Esophagus muscularis mucosa (tissue), 4 donors: ENCODE data around the gene CLN5. TPM values are rescaled to one million over a fixed set of nuclear protein-coding genes. Genes with fewer than 3 reads are reported as not detected.

ENCODE experiments used
- DNase-seq: peaks from one replicate; pipeline ENCODE4 v3.0.0-alpha.2; 2017; ENCODE audit errors: extremely low spot score
- H3K27ac ChIP-seq, 4 donors: fragments of 200-600 bp; sonication (generic); replicated peaks in 1 of 4; 1 replicate in 3 of 4; 2 replicates in 1 of 4; pipeline ENCODE4 v1.5.1; 2016 to 2019; ENCODE audit warnings: mild to moderate bottlenecking in 1 of 4
- H3K27me3 ChIP-seq, 4 donors: fragments of 200-600 bp; sonication (generic); one replicate each; pipeline versions ENCODE4 v1.5.1 to v1.6.0; 2016 to 2019
- H3K36me3 ChIP-seq, 4 donors: fragments of 200-600 bp; sonication (generic); one replicate each; pipeline ENCODE4 v1.5.1; 2016 to 2019
- H3K4me1 ChIP-seq, 4 donors: fragments of 200-600 bp; sonication (generic); one replicate each; pipeline ENCODE4 v1.5.1; 2016 to 2019
- H3K4me3 ChIP-seq, 4 donors: fragments of 200-600 bp; sonication (generic); 1 replicate in 2 of 4; 2 replicates in 2 of 4; pipeline ENCODE4 v1.5.1; 2016 to 2019; ENCODE audit warnings: mild to moderate bottlenecking in 4 of 4, moderate library complexity in 1 of 4
- H3K9me3 ChIP-seq, 4 donors: fragments of 200-600 bp; sonication (generic); 1 replicate in 3 of 4; 2 replicates in 1 of 4; pipeline ENCODE4 v1.5.1; 2016 to 2019
- EP300 ChIP-seq: sonication (generic); formaldehyde crosslinking; IDR thresholded peaks from one replicate; pipeline ENCODE4 v1.6.1; 2017; ENCODE audit warnings: antibody characterized with exemption
- POLR2A ChIP-seq: fragments of 450-650 bp; IDR thresholded peaks from one replicate; pipeline ENCODE4 v1.6.1; 2017; ENCODE audit warnings: antibody characterized with exemption, moderate library complexity, mild to moderate bottlenecking, low read depth
- POLR2AphosphoS5 ChIP-seq, 2 donors: sonication (generic); formaldehyde crosslinking; IDR thresholded peaks; one replicate each; pipeline ENCODE4 v1.6.1; 2017; ENCODE audit warnings: antibody characterized with exemption in 2 of 2
- WGBS: methylation state at CpG from one replicate; pipeline ENCODE4 v1.1.5; 2018; 5-methylcytosine and 5-hydroxymethylcytosine counted together
- intact Hi-C: fragments of 100-400 bp; cut with DNase I; formaldehyde crosslinking; loops from one replicate; pipeline ENCODE4 v1.15.1; 2023
- total RNA-seq, 4 donors: library from RNA; depleted of rRNA; stranded (reverse); fragments of >200 nt; gene quantifications; one replicate each; pipeline versions ENCODE4 v1.1.0 to v1.2.1, GENCODE V29; 2016
- TF ChIP-seq, protein P1 (sequence below), 3 experiments: fragments of 200-600 bp in 2 of 3; fragments of 450-650 bp in 1 of 3; sonication (generic) in 2 of 3; IDR thresholded peaks; one replicate each; pipeline ENCODE4 v1.5.1; 2017 to 2019; ENCODE audit warnings: antibody characterized with exemption in 3 of 3, mild to moderate bottlenecking in 2 of 3, moderate library complexity in 1 of 3

Gene CLN5
- total RNA-seq, 4 donors from 2014 or later: 17.6 to 26.2 (median 19.8) TPM

DNA sequence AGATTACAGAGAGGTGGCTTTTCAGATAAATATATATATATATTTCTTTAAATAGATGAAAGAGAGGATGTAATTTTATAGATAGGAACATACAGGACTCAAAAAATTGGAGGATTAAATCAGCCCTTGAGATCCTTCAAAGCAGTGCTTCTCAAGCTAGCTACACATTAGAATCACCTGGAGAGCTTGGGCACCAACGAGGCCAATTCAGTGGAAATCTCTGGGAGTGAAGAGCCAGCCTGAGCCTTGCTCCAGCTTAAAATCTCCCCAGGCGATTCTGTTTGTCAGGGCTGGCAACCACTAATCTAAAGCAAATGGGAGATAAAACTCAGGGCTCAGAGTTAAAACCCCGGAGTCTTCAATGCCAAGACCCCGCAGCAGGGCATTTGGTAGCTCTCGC, 15.0 kb upstream of the CLN5 start:
- intact Hi-C loops: loop anchor here (10.0 kb wide), 1 partner anchor 1282 kb away; no protein-coding TSS in a partner anchor
- 82% methylated on average over 5 of the region's 5 CpGs for WGBS

DNA sequence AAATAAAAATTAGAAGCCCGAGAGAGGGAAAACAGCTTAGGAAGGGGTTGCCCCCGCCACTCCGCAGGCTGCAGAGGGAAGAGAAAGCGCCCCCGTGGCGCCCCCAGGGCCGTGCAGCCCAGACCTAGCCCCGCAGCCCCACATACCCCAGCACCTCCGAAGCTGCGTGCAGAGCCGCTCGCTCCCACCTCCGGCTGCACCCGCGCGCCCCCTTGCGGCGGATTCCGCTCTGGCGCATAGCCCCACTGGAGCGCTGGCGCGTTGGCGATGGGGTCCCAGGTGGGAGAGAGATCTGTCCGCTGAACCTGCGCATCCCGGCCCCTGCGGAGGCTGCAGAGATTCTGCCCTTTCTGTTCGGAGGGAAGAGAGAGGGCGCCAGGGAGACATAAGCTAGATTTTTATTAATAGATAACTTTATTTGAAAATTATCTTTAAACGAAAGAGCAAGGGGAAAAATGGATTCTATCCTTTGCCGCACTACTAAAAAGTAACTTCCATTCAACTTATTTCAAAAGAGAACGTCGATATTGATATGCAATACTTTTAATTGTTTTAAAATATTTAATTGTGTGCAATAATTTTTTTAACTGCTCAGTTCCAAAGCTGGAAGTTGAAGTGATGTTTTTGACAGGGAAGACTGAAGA, 11.7 kb upstream of the CLN5 start:
- no peak overlapping the region for H3K27ac ChIP-seq
- no peaks in the 10 kb centered on the region for H3K9me3 ChIP-seq
- peak overlapping the region; percentile 32 to 50 (median 36) for H3K4me3 ChIP-seq
- peaks cover 10 to 22% (median 14%) of the 10 kb centered on the region in 4 donors for H3K4me1 ChIP-seq
- intact Hi-C loops: loop anchor here (5.0 kb wide), 1 partner anchor 1108 kb away; no protein-coding TSS in a partner anchor
- peak in 1 of 2 donors; percentile 42 for TF ChIP-seq POLR2AphosphoS5 (IDR thresholded peaks at IDR 0.05)
- TF ChIP-seq, protein P1, sequence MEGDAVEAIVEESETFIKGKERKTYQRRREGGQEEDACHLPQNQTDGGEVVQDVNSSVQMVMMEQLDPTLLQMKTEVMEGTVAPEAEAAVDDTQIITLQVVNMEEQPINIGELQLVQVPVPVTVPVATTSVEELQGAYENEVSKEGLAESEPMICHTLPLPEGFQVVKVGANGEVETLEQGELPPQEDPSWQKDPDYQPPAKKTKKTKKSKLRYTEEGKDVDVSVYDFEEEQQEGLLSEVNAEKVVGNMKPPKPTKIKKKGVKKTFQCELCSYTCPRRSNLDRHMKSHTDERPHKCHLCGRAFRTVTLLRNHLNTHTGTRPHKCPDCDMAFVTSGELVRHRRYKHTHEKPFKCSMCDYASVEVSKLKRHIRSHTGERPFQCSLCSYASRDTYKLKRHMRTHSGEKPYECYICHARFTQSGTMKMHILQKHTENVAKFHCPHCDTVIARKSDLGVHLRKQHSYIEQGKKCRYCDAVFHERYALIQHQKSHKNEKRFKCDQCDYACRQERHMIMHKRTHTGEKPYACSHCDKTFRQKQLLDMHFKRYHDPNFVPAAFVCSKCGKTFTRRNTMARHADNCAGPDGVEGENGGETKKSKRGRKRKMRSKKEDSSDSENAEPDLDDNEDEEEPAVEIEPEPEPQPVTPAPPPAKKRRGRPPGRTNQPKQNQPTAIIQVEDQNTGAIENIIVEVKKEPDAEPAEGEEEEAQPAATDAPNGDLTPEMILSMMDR (IDR thresholded peaks at IDR 0.05): peak; percentile 77 to 99 (median 91)
- TF ChIP-seq POLR2A: no peak
- no peak for TF ChIP-seq EP300
- no peak for DNase-seq
- no peaks in the 10 kb centered on the region for H3K27me3 ChIP-seq
- 6% methylated on average over 34 of the region's 34 CpGs for WGBS
- H3K36me3 ChIP-seq: no peaks in the 10 kb centered on the region

More for the DNA sequence above, 15.0 kb upstream of the CLN5 start:
- Histone ChIP-seq H3K36me3 (no peaks in the 10 kb centered on the region), H3K27ac (no peak overlapping the region), H3K9me3 (no peaks in the 10 kb centered on the region), H3K4me3 (no peak overlapping the region), H3K4me1 (peaks cover 10 to 22% (median 14%) of the 10 kb centered on the region in 4 donors), H3K27me3 (no peaks in the 10 kb centered on the region)
- DNase-seq: no peak
- TF ChIP-seq POLR2A (no peak), EP300 (no peak), POLR2AphosphoS5 (IDR thresholded peaks at IDR 0.05) (no peak)
- TF ChIP-seq, protein P1 (IDR thresholded peaks at IDR 0.05): no peak

DNA sequence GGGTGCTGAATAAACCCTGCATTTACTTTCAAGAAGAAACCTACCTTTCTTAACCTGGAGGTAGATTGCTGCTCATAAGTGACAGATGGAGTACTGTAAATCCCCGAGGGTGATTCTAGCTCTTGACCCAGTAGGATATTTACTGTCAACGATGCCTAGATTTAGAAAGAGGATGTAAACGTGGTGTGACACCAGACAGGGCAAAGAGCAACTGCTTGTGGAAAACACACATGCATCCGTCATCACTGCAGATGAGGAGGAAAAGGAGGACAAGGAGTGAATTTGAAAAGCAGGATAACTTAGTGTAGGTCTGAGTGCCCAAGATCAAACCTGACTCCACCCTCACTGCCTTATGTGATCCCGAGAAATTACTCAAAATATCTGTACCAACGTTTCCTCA, 9.8 kb upstream of the CLN5 start:
- Histone ChIP-seq H3K4me3 (no peak overlapping the region), H3K27ac (no peak overlapping the region), H3K36me3 (no peaks in the 10 kb centered on the region), H3K4me1 (peaks cover 10 to 11% (median 11%) of the 10 kb centered on the region in 4 donors), H3K27me3 (no peaks in the 10 kb centered on the region), H3K9me3 (no peaks in the 10 kb centered on the region)
- DNase-seq: peak; percentile 21
- TF ChIP-seq POLR2A (no peak), POLR2AphosphoS5 (IDR thresholded peaks at IDR 0.05) (no peak)
- WGBS: 67% methylated on average over 6 of the region's 6 CpGs
- intact Hi-C loops: loop anchor here (5.0 kb wide), 1 partner anchor 1110 kb away; no protein-coding TSS in a partner anchor

DNA sequence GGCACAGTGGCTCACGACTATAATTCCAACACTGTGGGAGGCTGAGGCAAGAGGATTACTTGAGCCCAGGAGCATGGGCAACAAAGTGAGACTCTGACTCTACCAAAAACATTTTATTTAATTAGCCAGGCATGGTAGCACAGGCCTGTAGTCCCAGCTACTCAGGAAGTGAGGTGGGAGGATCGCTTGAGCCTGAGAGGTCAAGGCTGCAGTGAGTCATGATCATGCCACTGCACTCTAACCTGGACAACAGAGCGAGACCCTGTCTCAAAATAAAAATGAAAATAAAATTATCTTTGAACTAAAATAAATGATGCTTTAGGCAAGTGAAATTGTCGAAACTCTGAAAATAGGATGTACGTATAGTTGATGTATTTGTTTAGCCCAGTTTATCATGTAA, 8.2 kb upstream of the CLN5 start:
- no peak for TF ChIP-seq POLR2AphosphoS5 (IDR thresholded peaks at IDR 0.05)
- TF ChIP-seq, protein P1 (IDR thresholded peaks at IDR 0.05): no peak

DNA sequence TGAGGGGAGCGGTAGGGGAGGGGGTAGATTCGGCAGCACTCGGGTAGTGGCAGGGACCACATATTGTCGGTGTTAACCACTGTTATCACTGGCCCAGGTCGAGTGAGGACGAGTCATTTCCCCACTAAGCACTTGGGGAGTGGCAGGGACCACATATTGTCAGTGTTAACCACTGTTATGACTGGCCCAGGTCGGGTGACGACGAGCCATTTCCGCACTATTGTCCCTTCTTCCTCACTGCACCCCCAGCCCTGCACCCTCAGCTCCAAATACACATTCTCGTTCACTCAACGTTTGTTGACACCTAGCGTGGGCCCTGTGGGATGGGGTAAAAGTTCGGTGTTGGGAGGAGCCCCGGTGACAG, 467 bp upstream of the CLN5 start:
- intact Hi-C loops: loop anchor here (5.0 kb wide), 1 partner anchor 36 kb away; the partner anchor contains the start of gene FBXL3
- peak overlapping the region; percentile 62 to 96 (median 94) for H3K4me3 ChIP-seq

More for the DNA sequence above, 8.2 kb upstream of the CLN5 start:
- peaks cover 10 to 11% (median 11%) of the 10 kb centered on the region in 4 donors for H3K4me1 ChIP-seq
- 90% methylated on average over 5 of the region's 5 CpGs for WGBS
- no peaks in the 10 kb centered on the region for H3K36me3 ChIP-seq
- DNase-seq: no peak
- H3K27ac ChIP-seq: no peak overlapping the region
- intact Hi-C loops: loop anchor here (5.0 kb wide), 1 partner anchor 1111 kb away; no protein-coding TSS in a partner anchor
- no peaks in the 10 kb centered on the region for H3K9me3 ChIP-seq
- H3K4me3 ChIP-seq: no peak overlapping the region
- no peaks in the 10 kb centered on the region for H3K27me3 ChIP-seq

More for the DNA sequence above, 467 bp upstream of the CLN5 start:
- H3K9me3 ChIP-seq: no peaks in the 10 kb centered on the region
- H3K27ac ChIP-seq: peak overlapping the region; percentile 88 to 98 (median 94)
- peaks cover 0 to 14% (median 5%) of the 10 kb centered on the region in 4 donors for H3K36me3 ChIP-seq
- no peak for DNase-seq
- WGBS: 37% methylated on average over 15 of the region's 15 CpGs
- H3K4me1 ChIP-seq: peaks cover 14 to 29% (median 27%) of the 10 kb centered on the region in 4 donors
- no peaks in the 10 kb centered on the region for H3K27me3 ChIP-seq
- TF ChIP-seq EP300: no peak
- no peak for TF ChIP-seq POLR2AphosphoS5 (IDR thresholded peaks at IDR 0.05)
- TF ChIP-seq, protein P1 (IDR thresholded peaks at IDR 0.05): no peak
- no peak for TF ChIP-seq POLR2A
